Measurements from ENCODE around the gene HPSE2.

HPSE2 gene

DNA sequence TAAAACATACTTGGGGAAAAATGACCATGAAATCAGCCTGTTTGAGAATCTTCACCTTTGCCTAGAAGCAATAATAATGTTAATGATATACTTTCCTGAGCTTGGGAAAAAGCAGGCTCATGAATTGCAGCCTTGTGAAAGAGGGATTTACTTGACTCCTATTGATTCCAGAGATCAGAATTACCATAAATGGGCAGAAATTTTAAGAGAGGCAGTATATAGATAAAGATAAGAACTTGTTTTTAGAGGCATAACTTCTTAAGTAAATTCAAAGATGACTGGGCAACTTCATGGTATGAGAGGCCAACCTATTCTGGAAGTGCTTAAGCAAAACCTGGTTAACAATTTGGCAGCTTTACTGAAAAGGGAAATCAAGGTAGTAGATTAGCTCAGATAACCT lies 225.4 kb downstream of the HPSE2 start:
- Histone ChIP-seq H3K27ac (no peak overlapping the region), H3K27me3 (ENCODE audit: insufficient read depth, low read depth, severe bottlenecking) (no peaks in the 10 kb centered on the region), H3K9me3 (ENCODE audit: severe bottlenecking) (peaks cover 13% of the 10 kb centered on the region), H3K4me3 (ENCODE audit: low read depth, low read length) (no peak overlapping the region), H3K36me3 (no peaks in the 10 kb centered on the region)
- DNase-seq: no peak
- TF ChIP-seq, protein P1, sequence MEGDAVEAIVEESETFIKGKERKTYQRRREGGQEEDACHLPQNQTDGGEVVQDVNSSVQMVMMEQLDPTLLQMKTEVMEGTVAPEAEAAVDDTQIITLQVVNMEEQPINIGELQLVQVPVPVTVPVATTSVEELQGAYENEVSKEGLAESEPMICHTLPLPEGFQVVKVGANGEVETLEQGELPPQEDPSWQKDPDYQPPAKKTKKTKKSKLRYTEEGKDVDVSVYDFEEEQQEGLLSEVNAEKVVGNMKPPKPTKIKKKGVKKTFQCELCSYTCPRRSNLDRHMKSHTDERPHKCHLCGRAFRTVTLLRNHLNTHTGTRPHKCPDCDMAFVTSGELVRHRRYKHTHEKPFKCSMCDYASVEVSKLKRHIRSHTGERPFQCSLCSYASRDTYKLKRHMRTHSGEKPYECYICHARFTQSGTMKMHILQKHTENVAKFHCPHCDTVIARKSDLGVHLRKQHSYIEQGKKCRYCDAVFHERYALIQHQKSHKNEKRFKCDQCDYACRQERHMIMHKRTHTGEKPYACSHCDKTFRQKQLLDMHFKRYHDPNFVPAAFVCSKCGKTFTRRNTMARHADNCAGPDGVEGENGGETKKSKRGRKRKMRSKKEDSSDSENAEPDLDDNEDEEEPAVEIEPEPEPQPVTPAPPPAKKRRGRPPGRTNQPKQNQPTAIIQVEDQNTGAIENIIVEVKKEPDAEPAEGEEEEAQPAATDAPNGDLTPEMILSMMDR (IDR thresholded peaks at IDR 0.05; ENCODE audit: low read depth, low read length): no peak

DNA sequence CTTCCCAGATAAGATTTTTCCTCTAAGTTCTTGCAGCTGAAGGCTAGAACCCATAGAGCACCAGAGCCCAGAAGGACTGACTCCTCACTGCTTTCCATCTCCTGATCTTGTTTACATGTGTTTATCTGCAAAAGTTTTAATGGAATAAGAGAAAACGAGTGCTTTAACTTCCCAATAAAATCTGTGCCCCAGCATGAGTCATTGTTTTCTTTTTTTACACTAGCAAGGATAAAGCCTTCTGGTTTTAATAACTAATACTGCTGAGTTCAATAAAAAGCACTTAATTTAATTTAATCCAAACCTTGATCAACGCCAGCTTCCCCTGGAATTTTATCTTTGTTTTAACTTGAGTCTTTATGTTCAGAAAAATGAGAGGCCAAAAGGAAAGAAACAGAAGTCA lies 227.6 kb downstream of the HPSE2 start:
- Histone ChIP-seq H3K9me3 (ENCODE audit: severe bottlenecking) (peaks cover 14% of the 10 kb centered on the region), H3K27ac (no peak overlapping the region), H3K4me3 (ENCODE audit: low read depth, low read length) (no peak overlapping the region), H3K27me3 (ENCODE audit: insufficient read depth, low read depth, severe bottlenecking) (no peaks in the 10 kb centered on the region), H3K36me3 (no peaks in the 10 kb centered on the region)
- TF ChIP-seq, protein P1 (IDR thresholded peaks at IDR 0.05; ENCODE audit: low read depth, low read length): no peak
- no peak for DNase-seq

DNA sequence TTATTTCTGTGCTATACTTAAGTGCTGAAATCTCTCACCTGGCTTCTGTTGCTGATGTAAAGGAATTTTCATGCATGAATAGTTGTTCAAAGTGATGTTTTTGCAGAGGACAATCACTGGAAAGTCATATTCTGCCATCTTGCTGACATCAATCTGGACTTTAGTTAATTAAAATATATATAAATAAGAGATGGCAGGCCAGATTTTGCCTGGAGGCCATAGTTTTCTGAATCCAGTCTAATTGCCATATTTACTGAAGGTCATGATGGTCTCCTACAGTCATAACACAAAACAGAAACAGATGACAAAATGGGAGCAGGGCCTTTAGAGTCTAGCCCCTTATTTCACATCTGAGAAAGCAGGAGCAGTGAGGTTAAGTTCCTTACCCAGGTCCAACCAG lies 228.2 kb downstream of the HPSE2 start:
- Histone ChIP-seq H3K27ac (no peak overlapping the region), H3K4me3 (ENCODE audit: low read depth, low read length) (no peak overlapping the region), H3K9me3 (ENCODE audit: severe bottlenecking) (peaks cover 14% of the 10 kb centered on the region), H3K27me3 (ENCODE audit: insufficient read depth, low read depth, severe bottlenecking) (no peaks in the 10 kb centered on the region), H3K36me3 (no peaks in the 10 kb centered on the region)
- DNase-seq: no peak
- TF ChIP-seq, protein P1 (IDR thresholded peaks at IDR 0.05; ENCODE audit: low read depth, low read length): no peak

DNA sequence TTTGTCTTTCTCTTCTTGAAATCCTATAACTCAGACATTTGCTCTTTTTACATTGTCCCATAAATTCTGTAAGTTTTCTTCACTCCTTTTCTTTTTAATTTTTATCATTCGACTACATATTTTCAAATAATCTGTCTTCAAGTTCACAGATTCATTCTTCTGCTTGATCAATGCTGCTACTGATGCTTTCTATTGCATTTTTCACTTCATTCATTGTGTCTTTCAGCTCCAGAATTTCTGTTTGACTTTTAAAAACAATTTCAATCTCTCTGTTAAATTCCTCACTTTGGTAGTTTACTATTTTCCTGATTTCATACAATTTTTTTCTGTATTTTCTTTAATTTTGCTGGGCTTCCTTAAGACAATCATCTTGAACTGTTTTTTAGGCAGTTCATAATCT lies 230.4 kb downstream of the HPSE2 start:
- TF ChIP-seq, protein P1 (IDR thresholded peaks at IDR 0.05; ENCODE audit: low read depth, low read length): no peak
- Histone ChIP-seq H3K9me3 (ENCODE audit: severe bottlenecking) (peaks cover 14% of the 10 kb centered on the region), H3K27ac (no peak overlapping the region), H3K27me3 (ENCODE audit: insufficient read depth, low read depth, severe bottlenecking) (no peaks in the 10 kb centered on the region), H3K4me3 (ENCODE audit: low read depth, low read length) (no peak overlapping the region), H3K36me3 (no peaks in the 10 kb centered on the region)
- no peak for DNase-seq

DNA sequence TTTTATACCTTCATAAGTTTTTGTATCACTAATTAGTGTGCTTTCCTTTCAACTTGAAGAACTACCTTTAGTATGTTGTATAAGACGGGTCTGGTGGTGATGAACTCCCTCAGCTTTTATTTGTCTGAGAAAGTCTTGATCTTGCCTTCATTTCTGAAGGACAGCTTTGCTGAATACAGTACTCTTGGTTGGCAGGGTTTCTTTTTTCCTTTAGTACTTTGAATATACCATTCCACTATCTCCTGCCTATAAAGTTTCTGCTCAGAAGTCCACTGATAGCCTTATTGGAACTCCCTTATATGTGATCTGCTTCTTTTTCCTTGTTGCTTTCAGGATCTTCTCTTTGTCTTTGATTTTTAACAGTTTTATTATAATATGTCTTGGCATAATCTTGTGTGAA lies 230.9 kb downstream of the HPSE2 start:
- Histone ChIP-seq H3K9me3 (ENCODE audit: severe bottlenecking) (peaks cover 14% of the 10 kb centered on the region), H3K4me3 (ENCODE audit: low read depth, low read length) (no peak overlapping the region), H3K27ac (no peak overlapping the region), H3K27me3 (ENCODE audit: insufficient read depth, low read depth, severe bottlenecking) (no peaks in the 10 kb centered on the region), H3K36me3 (no peaks in the 10 kb centered on the region)
- no peak for DNase-seq
- TF ChIP-seq, protein P1 (IDR thresholded peaks at IDR 0.05; ENCODE audit: low read depth, low read length): no peak

DNA sequence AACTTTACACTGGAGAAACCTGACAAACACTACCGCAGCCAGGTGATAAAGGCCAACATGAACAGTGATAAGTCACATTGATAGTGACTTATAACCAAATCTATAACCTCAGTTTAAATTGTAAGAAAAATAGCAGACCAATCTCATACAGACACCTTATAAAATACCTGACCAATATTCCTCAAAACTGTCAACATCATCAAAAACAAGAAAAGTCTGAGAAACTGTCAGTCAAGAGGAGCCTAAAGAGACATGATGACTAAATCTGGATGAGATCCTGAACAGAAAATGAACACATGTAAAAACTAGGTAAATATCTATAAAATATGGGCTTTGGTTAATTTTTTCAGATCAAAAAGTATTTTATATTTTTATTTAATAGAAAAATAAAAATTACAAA lies 233.3 kb downstream of the HPSE2 start:
- TF ChIP-seq, protein P1 (IDR thresholded peaks at IDR 0.05; ENCODE audit: low read depth, low read length): no peak
- Histone ChIP-seq H3K4me3 (ENCODE audit: low read depth, low read length) (no peak overlapping the region), H3K27ac (no peak overlapping the region), H3K9me3 (ENCODE audit: severe bottlenecking) (peaks cover 14% of the 10 kb centered on the region), H3K36me3 (no peaks in the 10 kb centered on the region), H3K27me3 (ENCODE audit: insufficient read depth, low read depth, severe bottlenecking) (no peaks in the 10 kb centered on the region)
- DNase-seq: no peak

All from WERI-Rb-1 (cell line).